A204.1 (cell line): ENCODE measurements around the gene MTMR12.

ENCODE experiments used
- FAIRE-seq: peaks from 2 replicates; lab custom pipeline; 2012; peaks lifted over from hg19 to GRCh38; lab: Jason Lieb, UNC

Gene MTMR12

DNA sequence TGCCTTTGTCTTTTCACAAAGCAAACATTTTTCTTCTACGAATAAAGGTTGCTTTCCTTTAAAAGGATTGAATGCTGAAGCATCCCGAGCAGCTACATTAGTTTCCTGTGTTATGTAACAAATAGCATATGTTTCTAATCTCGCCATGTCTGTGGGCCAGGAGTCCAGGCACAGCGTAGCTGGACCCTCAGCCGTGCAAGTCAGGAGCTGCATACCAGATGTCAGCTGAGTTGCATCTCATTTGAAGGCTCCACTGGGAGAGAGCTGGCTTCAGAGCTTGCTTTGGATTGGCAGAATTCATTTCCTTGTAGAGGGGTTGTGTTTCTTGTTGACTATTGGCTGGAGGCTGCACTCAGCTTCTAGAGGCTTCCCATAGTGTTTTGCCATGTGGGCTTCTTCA, 122.6 kb downstream of the MTMR12 start:
- FAIRE-seq: no peak

DNA sequence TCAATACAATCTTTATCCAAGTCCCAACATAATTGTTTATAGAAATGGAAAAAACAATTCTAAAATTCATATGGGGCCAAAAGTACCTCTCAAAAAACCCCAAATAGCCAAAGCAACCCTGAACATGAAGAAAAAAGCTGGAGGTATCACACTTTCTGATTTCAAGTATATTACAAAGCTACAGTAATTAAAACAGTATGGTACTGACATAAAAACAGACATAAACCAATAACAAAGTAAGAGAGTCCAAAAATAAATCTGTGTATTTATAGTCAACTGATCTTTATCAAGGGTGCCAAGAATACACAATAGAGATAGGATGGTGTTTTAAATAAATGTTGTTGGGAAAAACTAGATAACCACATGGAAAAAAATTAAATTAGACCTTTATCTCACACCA, 125.1 kb downstream of the MTMR12 start:
- FAIRE-seq: no peak

DNA sequence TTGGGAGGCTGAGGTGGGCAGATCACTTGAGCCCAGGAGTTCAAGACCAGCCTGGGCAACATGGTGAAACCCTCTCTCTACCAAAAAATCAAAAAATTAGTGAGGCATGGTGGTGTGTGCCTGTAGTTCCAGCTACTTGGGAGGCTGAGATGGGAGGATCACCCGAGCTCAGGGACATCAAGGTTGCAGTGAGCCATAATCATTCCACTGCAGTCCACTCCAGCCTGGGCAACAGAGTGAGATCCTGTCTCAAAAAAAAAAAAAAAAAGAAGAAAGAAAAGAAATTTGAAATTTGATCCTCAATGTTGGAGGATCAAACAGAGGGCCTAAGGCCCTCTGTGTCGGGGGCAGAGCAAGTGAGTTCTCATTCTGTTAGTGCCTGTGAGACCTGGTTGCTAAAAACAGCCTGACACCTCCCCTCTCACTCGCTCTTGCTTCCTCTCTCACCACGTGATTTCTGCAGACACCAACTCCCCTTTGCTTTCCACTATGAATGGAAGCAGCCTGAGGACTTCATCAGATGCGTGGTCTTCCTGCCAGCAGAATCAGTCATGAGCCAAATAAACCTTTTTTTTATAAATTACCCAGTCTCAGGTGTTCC, 130.2 kb downstream of the MTMR12 start:
- no peak for FAIRE-seq
